SK-N-SH (cell line): ENCODE data around the gene TAS2R5.

Experiments used
- CTCF ChIP-seq: fragments of 200-600 bp; sonication (generic); IDR thresholded peaks from 2 replicates; pipeline ENCODE4 v1.6.1; 2017; ENCODE audit warnings: antibody characterized with exemption, mild to moderate bottlenecking, moderate library complexity
- EP300 ChIP-seq, 2 experiments: IDR thresholded peaks; 2 replicates each; pipeline versions ENCODE4 v1.4.0 to v1.6.1; 2012; ENCODE audit warnings: borderline replicate concordance in 1 of 2, low read depth in 1 of 2, low read length in 1 of 2
- EZH2phosphoT487 ChIP-seq: fragments of 200-600 bp; sonication (generic); IDR thresholded peaks from 2 replicates; pipeline ENCODE4 v1.6.1; 2017; ENCODE audit warnings: low read depth, mixed run types, mild to moderate bottlenecking, antibody characterized with exemption, moderate library complexity, borderline replicate concordance
- FOXJ3 ChIP-seq: sonication (generic); formaldehyde crosslinking; IDR thresholded peaks from 2 replicates; pipeline ENCODE4 v1.5.1; 2020; ENCODE audit warnings: mild to moderate bottlenecking, missing genetic modification reagents
- MAX ChIP-seq: IDR thresholded peaks from 2 replicates; pipeline ENCODE4 v1.4.0; 2012; ENCODE audit warnings: low read depth
- NFIC ChIP-seq: IDR thresholded peaks from 2 replicates; pipeline ENCODE4 v1.4.0; 2012; ENCODE audit warnings: borderline replicate concordance
- NRF1 ChIP-seq: IDR thresholded peaks from 2 replicates; pipeline ENCODE4 v1.6.1; 2012; ENCODE audit warnings: low read depth, mild to moderate bottlenecking, low read length
- POLR2AphosphoS5 ChIP-seq: IDR thresholded peaks from 2 replicates; pipeline ENCODE4 v1.6.1; 2012; ENCODE audit warnings: low read depth, low read length
- RAD21 ChIP-seq: IDR thresholded peaks from 2 replicates; pipeline ENCODE4 v1.6.1; 2012; ENCODE audit warnings: mild to moderate bottlenecking, low read length
- RFX5 ChIP-seq: IDR thresholded peaks from 2 replicates; pipeline ENCODE4 v1.6.1; 2012; ENCODE audit warnings: mild to moderate bottlenecking, improper control_type of control experiment, low read length
- TAF1 ChIP-seq: IDR thresholded peaks from 2 replicates; pipeline ENCODE4 v1.6.1; 2012; ENCODE audit warnings: low read depth, mild to moderate bottlenecking, low read length, moderate library complexity, borderline replicate concordance
- TCF12 ChIP-seq: IDR thresholded peaks from 2 replicates; pipeline ENCODE4 v1.4.0; 2012
- TF ChIP-seq, protein P1 (sequence below): fragments of 150-350 bp; IDR thresholded peaks from 2 replicates; pipeline ENCODE4 v1.6.1; 2017; ENCODE audit warnings: antibody characterized with exemption, low read length, low read depth, borderline replicate concordance
- TF ChIP-seq, protein P2 (sequence below): IDR thresholded peaks from 2 replicates; pipeline ENCODE4 v1.6.1; 2012; ENCODE audit warnings: mild to moderate bottlenecking, low read depth, low read length, moderate library complexity

- TF ChIP-seq CTCF: no peak
- TF ChIP-seq EZH2phosphoT487: no peak
- TF ChIP-seq RFX5: no peak
- no peak for TF ChIP-seq TCF12
- no peak for TF ChIP-seq FOXJ3 (CRISPR knock-in tag)
- TF ChIP-seq MAX: no peak
- TF ChIP-seq NFIC: no peak
- no peak for TF ChIP-seq RAD21
- no peak for TF ChIP-seq POLR2AphosphoS5
- TF ChIP-seq, protein P1, sequence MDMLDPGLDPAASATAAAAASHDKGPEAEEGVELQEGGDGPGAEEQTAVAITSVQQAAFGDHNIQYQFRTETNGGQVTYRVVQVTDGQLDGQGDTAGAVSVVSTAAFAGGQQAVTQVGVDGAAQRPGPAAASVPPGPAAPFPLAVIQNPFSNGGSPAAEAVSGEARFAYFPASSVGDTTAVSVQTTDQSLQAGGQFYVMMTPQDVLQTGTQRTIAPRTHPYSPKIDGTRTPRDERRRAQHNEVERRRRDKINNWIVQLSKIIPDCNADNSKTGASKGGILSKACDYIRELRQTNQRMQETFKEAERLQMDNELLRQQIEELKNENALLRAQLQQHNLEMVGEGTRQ: no peak
- TF ChIP-seq NRF1: no peak
- TF ChIP-seq TAF1: no peak
- TF ChIP-seq, protein P2, sequence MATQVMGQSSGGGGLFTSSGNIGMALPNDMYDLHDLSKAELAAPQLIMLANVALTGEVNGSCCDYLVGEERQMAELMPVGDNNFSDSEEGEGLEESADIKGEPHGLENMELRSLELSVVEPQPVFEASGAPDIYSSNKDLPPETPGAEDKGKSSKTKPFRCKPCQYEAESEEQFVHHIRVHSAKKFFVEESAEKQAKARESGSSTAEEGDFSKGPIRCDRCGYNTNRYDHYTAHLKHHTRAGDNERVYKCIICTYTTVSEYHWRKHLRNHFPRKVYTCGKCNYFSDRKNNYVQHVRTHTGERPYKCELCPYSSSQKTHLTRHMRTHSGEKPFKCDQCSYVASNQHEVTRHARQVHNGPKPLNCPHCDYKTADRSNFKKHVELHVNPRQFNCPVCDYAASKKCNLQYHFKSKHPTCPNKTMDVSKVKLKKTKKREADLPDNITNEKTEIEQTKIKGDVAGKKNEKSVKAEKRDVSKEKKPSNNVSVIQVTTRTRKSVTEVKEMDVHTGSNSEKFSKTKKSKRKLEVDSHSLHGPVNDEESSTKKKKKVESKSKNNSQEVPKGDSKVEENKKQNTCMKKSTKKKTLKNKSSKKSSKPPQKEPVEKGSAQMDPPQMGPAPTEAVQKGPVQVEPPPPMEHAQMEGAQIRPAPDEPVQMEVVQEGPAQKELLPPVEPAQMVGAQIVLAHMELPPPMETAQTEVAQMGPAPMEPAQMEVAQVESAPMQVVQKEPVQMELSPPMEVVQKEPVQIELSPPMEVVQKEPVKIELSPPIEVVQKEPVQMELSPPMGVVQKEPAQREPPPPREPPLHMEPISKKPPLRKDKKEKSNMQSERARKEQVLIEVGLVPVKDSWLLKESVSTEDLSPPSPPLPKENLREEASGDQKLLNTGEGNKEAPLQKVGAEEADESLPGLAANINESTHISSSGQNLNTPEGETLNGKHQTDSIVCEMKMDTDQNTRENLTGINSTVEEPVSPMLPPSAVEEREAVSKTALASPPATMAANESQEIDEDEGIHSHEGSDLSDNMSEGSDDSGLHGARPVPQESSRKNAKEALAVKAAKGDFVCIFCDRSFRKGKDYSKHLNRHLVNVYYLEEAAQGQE: no peak
- no peak for TF ChIP-seq EP300 (IDR thresholded peaks at IDR 0.05; ENCODE audit: borderline replicate concordance in 1 of 2, low read depth in 1 of 2, low read length in 1 of 2)
These were observed 48.6 kb downstream of the TAS2R5 start for GRCh38 chr7:141838581-141838980.
